ENCODE data around the gene FAM111A.
A peak's percentile ranks its signal among the peaks of the same experiment; 100 is the strongest.

The FAM111A gene

DNA sequence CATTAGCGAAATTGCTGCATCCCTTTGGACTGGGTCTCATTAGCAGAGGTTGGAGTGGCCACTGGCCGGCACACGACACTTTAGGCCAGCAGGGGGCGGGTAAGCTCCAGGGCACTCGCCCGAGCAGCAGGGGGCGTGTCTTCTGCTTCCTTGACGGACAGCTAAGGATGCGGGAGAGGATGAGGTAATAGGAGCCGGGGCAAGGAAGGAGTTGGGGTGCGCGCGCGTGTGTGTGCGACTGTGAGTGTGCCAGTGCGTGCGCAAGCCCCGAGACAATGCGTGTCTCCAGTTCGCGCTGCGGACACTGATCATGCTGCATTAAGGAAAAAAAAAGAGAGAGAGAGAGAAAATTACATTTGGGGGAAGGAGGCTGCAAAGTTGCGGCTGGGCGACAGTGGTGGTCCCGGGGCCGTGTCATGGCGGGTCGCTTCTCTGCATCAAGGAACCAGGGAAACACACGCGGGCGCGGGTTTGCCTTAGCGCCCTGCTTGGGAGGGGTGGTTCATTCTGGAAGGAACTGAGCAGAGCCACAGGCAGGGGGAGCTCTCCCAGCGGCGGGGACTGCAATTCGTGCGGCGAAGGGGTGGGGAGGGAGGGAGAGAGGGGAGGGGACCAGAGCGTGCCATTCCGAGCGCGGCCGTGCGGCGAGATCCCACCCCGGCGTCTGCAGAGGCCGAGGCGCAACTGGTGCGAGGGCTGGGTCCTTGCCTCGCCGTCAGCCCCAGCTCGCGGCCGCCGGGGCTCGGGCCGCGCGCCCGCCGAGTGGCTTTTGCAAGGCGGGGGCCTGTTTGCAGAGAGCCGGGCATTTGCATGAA is 29.1 kb downstream of the FAM111A start, which contains the start of gene DTX4:
TSS of gene DTX4 (plus strand) at position 625 of the 815 bp plus-strand sequence. CDS start 464 bp downstream, outside the sequence.
- TF ChIP-seq, protein P1, sequence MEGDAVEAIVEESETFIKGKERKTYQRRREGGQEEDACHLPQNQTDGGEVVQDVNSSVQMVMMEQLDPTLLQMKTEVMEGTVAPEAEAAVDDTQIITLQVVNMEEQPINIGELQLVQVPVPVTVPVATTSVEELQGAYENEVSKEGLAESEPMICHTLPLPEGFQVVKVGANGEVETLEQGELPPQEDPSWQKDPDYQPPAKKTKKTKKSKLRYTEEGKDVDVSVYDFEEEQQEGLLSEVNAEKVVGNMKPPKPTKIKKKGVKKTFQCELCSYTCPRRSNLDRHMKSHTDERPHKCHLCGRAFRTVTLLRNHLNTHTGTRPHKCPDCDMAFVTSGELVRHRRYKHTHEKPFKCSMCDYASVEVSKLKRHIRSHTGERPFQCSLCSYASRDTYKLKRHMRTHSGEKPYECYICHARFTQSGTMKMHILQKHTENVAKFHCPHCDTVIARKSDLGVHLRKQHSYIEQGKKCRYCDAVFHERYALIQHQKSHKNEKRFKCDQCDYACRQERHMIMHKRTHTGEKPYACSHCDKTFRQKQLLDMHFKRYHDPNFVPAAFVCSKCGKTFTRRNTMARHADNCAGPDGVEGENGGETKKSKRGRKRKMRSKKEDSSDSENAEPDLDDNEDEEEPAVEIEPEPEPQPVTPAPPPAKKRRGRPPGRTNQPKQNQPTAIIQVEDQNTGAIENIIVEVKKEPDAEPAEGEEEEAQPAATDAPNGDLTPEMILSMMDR (IDR thresholded peaks at IDR 0.05; ENCODE audit: low read length), result peak; percentile 85
- TF ChIP-seq EZH2phosphoT487 (IDR thresholded peaks at IDR 0.05; ENCODE audit: low read length) (no peak), EZH2 (optimal IDR thresholded peaks at IDR 0.05; ENCODE audit: low read depth, low read length) (no peak)
- peaks cover 9% of the 10 kb centered on the region for H3K27me3 ChIP-seq (replicated peaks; ENCODE audit: insufficient read depth, low read length)
- no peaks in the 10 kb centered on the region for H3K4me1 ChIP-seq (ENCODE audit: low read length)
- peak within 1 kb of the TSS; percentile 23; the same call in 1 of the 2 replicates for H3K27ac ChIP-seq (ENCODE audit: low read length)
- peak within 1 kb of the TSS; percentile 60; the same call in 1 of the 2 replicates for H3K9ac ChIP-seq (ENCODE audit: low read length)
- peak within 1 kb of the TSS; percentile 96 for H3K4me3 ChIP-seq (ENCODE audit: low read length)
- no peaks in the 10 kb centered on the region for H3F3A ChIP-seq (ENCODE audit: insufficient read depth, low read length)
- H4K20me1 ChIP-seq (ENCODE audit: insufficient read depth, low read length), result no peaks in the 10 kb centered on the region
- DNase-seq, result peak; percentile 92
- peak within 1 kb of the TSS; percentile 100 for H3K4me2 ChIP-seq (ENCODE audit: low read depth, low read length)
- peak within 1 kb of the TSS; percentile 99 for H2AFZ ChIP-seq (ENCODE audit: low read length)
- no peaks in the 10 kb centered on the region for H3K36me3 ChIP-seq (replicated peaks; ENCODE audit: insufficient read depth, low read length)
- no peaks in the 10 kb centered on the region for H3K79me2 ChIP-seq (ENCODE audit: low read length)
- H3K9me2 ChIP-seq (replicated peaks; ENCODE audit: insufficient read depth, low read length), result no peaks in the 10 kb centered on the region
- H3K9me3 ChIP-seq (replicated peaks; ENCODE audit: insufficient read depth, low read length), result no peaks in the 10 kb centered on the region

DNA sequence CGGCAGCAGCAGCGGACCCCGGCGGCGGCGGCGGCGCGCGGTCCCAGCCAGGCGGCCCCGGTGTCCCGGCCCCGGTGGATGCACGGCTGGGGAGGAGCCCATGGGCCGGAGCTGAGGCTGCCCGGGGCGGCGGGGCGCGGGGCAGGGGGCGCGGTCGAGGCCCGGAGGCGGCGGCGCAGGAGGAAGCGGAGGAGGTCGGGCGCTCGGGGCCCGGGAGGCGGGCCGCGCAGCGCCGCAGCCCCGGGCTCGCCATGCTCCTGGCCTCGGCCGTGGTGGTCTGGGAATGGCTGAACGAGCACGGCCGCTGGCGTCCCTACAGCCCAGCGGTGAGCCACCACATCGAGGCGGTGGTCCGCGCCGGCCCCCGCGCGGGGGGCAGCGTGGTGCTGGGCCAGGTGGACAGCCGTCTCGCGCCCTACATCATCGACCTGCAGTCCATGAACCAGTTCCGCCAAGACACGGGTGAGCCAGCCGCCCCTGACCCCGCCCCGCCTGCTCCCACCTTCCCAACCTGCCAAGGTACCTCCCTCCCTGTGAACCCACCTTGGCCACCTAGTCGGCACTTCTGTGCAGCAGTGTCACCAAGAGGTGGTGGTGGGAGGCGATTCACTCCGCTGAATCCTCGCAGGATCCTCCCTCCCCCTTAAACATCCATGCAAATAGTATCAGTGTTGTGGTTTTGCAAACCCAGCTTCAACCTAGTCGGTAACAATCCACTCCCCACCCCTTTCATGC is 29.9 kb downstream of the FAM111A start:
- no peaks in the 10 kb centered on the region for H3K36me3 ChIP-seq (replicated peaks; ENCODE audit: insufficient read depth, low read length)
- peak overlapping the region; percentile 77 for H2AFZ ChIP-seq (ENCODE audit: low read length)
- H3K9me3 ChIP-seq (replicated peaks; ENCODE audit: insufficient read depth, low read length), result no peaks in the 10 kb centered on the region
- H4K20me1 ChIP-seq (ENCODE audit: insufficient read depth, low read length), result no peaks in the 10 kb centered on the region
- peak overlapping the region; percentile 100 for H3K4me2 ChIP-seq (ENCODE audit: low read depth, low read length)
- H3K27me3 ChIP-seq (replicated peaks; ENCODE audit: insufficient read depth, low read length), result peaks cover 9% of the 10 kb centered on the region
- no peaks in the 10 kb centered on the region for H3K9me2 ChIP-seq (replicated peaks; ENCODE audit: insufficient read depth, low read length)
- H3K4me1 ChIP-seq (ENCODE audit: low read length), result no peaks in the 10 kb centered on the region
- TF ChIP-seq EZH2 (optimal IDR thresholded peaks at IDR 0.05; ENCODE audit: low read depth, low read length) (no peak), EZH2phosphoT487 (IDR thresholded peaks at IDR 0.05; ENCODE audit: low read length) (no peak)
- TF ChIP-seq, protein P1 (IDR thresholded peaks at IDR 0.05; ENCODE audit: low read length), result no peak
- H3F3A ChIP-seq (ENCODE audit: insufficient read depth, low read length), result no peaks in the 10 kb centered on the region
- no peak overlapping the region for H3K27ac ChIP-seq (ENCODE audit: low read length)
- no peak overlapping the region for H3K9ac ChIP-seq (ENCODE audit: low read length)
- H3K4me3 ChIP-seq (ENCODE audit: low read length), result peak overlapping the region; percentile 96
- H3K79me2 ChIP-seq (ENCODE audit: low read length), result no peaks in the 10 kb centered on the region
- DNase-seq, result peak; percentile 20

DNA sequence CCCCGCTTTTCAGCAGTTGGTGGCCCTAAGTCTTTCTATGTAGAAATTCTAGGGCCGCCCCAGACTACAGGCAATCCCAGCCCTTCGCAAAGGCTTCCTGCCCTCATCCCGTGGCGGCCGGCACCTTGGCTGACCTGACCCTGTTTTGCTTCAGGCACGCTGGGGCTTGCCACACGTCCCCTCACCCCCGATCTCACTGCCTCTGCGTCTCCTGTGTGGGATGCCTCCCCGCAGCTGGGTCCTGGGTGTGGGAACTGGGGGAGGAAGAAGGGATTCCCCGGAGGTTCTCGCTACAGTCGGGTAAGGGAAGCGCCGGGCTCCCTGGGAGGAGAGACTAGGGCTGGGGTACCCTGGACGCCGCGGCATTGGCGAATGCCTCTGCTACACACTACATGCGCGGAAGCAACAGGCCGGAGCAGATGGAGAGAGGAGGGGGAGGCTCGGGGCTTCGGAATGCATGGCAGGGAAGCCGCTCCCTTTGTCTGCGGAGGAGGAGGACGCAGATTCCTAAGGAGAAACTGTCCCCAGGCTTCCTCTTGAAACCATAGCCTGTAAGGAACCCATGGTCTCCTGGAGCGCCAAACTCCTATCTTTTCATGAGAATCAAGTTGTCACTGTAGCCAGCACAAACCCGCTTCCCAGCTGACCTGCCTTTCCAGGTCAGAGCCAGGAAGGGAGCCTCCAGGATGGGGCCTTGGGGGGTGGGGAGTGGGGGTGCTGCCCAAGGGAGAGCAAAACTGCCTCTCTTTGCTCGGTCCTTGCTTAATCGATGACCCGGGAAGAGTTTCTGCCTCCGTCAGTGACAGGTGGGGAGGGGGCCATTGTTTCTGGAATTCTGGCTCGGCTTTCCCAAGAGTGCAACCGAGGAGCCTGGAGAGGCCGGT is 30.7 kb downstream of the FAM111A start:
- Histone ChIP-seq H3K27ac (ENCODE audit: low read length) (no peak overlapping the region), H3K79me2 (ENCODE audit: low read length) (no peaks in the 10 kb centered on the region), H3K9ac (ENCODE audit: low read length) (no peak overlapping the region), H3K9me2 (replicated peaks; ENCODE audit: insufficient read depth, low read length) (no peaks in the 10 kb centered on the region), H3K27me3 (replicated peaks; ENCODE audit: insufficient read depth, low read length) (peaks cover 9% of the 10 kb centered on the region), H2AFZ (ENCODE audit: low read length) (peak overlapping the region; percentile 77), H4K20me1 (ENCODE audit: insufficient read depth, low read length) (no peaks in the 10 kb centered on the region), H3K4me1 (ENCODE audit: low read length) (no peaks in the 10 kb centered on the region), H3K4me2 (ENCODE audit: low read depth, low read length) (peak overlapping the region; percentile 90), H3K36me3 (replicated peaks; ENCODE audit: insufficient read depth, low read length) (no peaks in the 10 kb centered on the region), H3F3A (ENCODE audit: insufficient read depth, low read length) (no peaks in the 10 kb centered on the region), H3K9me3 (replicated peaks; ENCODE audit: insufficient read depth, low read length) (no peaks in the 10 kb centered on the region), H3K4me3 (ENCODE audit: low read length) (peak overlapping the region; percentile 65)
- DNase-seq, result no peak
- TF ChIP-seq, protein P1 (IDR thresholded peaks at IDR 0.05; ENCODE audit: low read length), result no peak
- TF ChIP-seq EZH2 (optimal IDR thresholded peaks at IDR 0.05; ENCODE audit: low read depth, low read length), result no peak
- TF ChIP-seq EZH2phosphoT487 (IDR thresholded peaks at IDR 0.05; ENCODE audit: low read length), result no peak
